Measurements from ENCODE around the gene IL16.
"Not testable (repeated sequence)": the region's sequence is repeated elsewhere in the genome, so short reads cannot be mapped to it uniquely, and the experiment has no call there.

Gene IL16

DNA sequence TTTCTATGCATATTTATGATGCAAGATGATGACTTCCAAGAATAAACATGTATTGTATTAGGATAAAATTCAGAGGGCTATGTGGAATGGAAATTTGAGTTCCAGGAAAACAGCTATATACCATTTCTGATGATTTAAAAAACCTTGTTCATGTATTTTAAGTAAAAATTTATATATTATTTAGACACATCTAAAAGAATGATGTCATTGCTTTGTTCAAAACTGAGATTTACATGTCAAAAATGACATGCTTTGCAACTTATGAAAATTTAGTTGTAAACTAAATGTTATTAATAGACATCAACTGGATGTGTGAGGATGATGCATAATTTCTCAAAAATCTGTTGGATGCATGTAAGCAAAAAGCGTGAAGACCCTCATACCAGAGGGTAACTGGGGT is 125.0 kb downstream of the IL16 start:
- TF ChIP-seq POLR2A (IDR thresholded peaks at IDR 0.05; ENCODE audit: low read depth, low read length): no peak
- TF ChIP-seq SPI1 (IDR thresholded peaks at IDR 0.05; ENCODE audit: low read depth, low read length): no peak
- TF ChIP-seq POLR2AphosphoS5 (IDR thresholded peaks at IDR 0.05; ENCODE audit: low read depth, low read length): no peak
- TF ChIP-seq POU2F2 (IDR thresholded peaks at IDR 0.05; ENCODE audit: low read depth, low read length): no peak
- no peak for TF ChIP-seq PAX5 (IDR thresholded peaks at IDR 0.05; ENCODE audit: insufficient read depth, low read length, severe bottlenecking)
- TF ChIP-seq TAF1 (IDR thresholded peaks at IDR 0.05; ENCODE audit: low read depth, low read length): no peak
- no peak for FAIRE-seq
- DNase-seq (ENCODE audit: insufficient read length, low spot score): no peak

DNA sequence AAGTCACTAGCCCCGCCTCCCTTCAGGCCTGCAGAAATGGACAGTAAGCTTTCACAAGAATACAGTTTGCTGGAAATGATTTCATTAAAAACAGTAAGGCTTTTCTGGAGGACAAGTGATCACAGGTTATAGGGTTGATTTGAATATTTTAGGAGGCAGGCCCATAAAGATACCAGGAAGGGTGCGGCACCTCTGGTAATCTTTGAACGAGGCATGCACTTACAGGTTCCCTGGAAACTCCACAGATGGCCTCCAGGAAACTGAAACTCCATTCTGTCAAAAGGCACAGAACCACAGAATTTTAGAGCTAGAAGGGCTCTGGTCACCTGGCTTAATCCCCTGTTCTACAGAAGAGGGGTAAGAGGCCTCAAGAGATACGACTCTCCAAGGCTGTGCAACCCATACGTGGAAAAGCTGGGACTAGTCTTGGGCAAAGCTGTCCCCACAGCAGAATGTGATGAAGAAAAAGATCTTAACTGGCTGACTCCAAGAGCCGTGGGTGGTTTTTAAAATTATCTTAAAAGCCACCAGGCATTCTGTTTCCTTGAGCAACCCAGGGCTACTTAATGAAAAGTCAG is 126.1 kb downstream of the IL16 start:
- TF ChIP-seq SPI1 (IDR thresholded peaks at IDR 0.05; ENCODE audit: low read depth, low read length) (no peak), POLR2A (IDR thresholded peaks at IDR 0.05; ENCODE audit: low read depth, low read length) (no peak), PAX5 (IDR thresholded peaks at IDR 0.05; ENCODE audit: insufficient read depth, low read length, severe bottlenecking) (no peak), TAF1 (IDR thresholded peaks at IDR 0.05; ENCODE audit: low read depth, low read length) (no peak), POLR2AphosphoS5 (IDR thresholded peaks at IDR 0.05; ENCODE audit: low read depth, low read length) (no peak), POU2F2 (IDR thresholded peaks at IDR 0.05; ENCODE audit: low read depth, low read length) (no peak)
- FAIRE-seq (no peak), DNase-seq (ENCODE audit: insufficient read length, low spot score) (no peak)

DNA sequence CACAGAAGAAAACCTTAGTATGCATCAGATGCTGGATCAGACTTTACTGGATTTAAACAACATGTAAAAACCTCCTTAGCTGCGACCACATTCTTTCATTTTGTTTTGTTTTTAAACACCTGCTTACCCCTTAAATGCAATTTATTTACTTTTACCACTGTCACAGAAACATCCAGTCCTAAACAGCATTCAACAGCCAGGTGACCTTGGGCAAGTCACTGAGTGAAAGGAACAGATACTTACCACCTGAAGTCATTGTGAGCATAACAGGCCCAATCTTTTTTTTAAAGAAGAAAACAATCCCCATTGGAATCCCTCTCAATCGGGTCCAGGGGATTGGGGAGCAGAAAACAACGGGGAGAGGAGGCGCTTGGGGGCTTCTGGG is 126.9 kb downstream of the IL16 start:
- TF ChIP-seq SPI1 (IDR thresholded peaks at IDR 0.05; ENCODE audit: low read depth, low read length): no peak
- no peak for TF ChIP-seq PAX5 (IDR thresholded peaks at IDR 0.05; ENCODE audit: insufficient read depth, low read length, severe bottlenecking)
- no peak for TF ChIP-seq POLR2AphosphoS5 (IDR thresholded peaks at IDR 0.05; ENCODE audit: low read depth, low read length)
- TF ChIP-seq POU2F2 (IDR thresholded peaks at IDR 0.05; ENCODE audit: low read depth, low read length): no peak
- TF ChIP-seq TAF1 (IDR thresholded peaks at IDR 0.05; ENCODE audit: low read depth, low read length): no peak
- no peak for TF ChIP-seq POLR2A (IDR thresholded peaks at IDR 0.05; ENCODE audit: low read depth, low read length)
- no peak for FAIRE-seq
- DNase-seq (ENCODE audit: insufficient read length, low spot score): no peak

DNA sequence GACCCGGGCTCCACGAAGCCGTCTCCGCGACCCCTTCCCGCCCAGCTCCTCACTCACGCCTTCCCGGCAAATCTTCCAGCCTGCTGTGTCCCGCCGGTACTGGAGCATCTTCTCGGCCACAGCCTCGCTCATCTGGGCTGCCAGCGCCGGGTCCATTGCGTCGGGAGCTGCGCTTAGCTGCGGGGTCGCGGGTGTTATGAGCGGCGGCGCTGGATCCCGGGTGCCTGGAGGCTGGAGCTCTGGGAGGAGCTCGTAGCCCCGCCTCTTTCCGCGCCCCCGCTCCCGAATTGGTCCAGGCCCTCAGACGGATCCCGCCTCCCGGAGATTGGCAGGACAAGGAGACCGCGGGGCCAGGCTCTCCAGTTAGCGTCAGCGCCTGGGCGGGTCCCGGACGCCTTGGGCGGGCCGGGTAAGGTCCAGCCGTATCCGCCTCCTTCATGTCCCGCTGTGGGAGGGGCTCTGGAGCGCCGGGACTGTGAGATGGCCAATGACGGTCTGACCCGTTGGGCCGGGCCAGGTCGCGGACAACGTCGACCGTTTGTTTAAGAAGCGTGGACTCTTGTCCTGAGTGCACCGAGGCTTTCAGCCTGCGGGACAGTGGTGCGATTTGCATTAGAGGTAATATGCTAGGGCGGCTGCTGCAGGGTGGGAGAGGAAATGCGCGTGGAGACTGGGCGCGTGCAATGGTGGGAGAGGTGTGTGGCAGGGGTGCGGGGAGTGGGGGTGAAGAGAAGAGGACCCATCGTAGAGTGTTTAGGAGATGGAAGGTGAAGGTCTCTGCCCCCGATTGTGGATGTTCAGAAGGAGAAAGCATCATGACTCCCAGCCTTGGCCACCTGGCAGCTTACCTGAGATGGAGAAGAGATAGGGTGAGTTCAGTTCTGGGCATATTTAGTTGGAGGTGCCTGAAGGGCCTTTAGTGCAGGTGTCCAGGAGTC is 127.5 kb downstream of the IL16 start, which contains the start of gene STARD5:
Gene STARD5, minus strand, starts transcription at position 198 of the 938 bp plus-strand sequence. Its CDS starts 42 bp downstream, at position 156.
- FAIRE-seq (peak; percentile 82), DNase-seq (ENCODE audit: insufficient read length, low spot score) (peak; percentile 96)
- TF ChIP-seq POLR2AphosphoS5 (IDR thresholded peaks at IDR 0.05; ENCODE audit: low read depth, low read length): peak; percentile 69; the same call in 1 of the 2 replicates
- no peak for TF ChIP-seq SPI1 (IDR thresholded peaks at IDR 0.05; ENCODE audit: low read depth, low read length)
- TF ChIP-seq TAF1 (IDR thresholded peaks at IDR 0.05; ENCODE audit: low read depth, low read length): peak; percentile 71
- no peak for TF ChIP-seq POU2F2 (IDR thresholded peaks at IDR 0.05; ENCODE audit: low read depth, low read length)
- TF ChIP-seq PAX5 (IDR thresholded peaks at IDR 0.05; ENCODE audit: insufficient read depth, low read length, severe bottlenecking): no peak
- peak; percentile 61; the same call in 1 of the 2 replicates for TF ChIP-seq POLR2A (IDR thresholded peaks at IDR 0.05; ENCODE audit: low read depth, low read length)

DNA sequence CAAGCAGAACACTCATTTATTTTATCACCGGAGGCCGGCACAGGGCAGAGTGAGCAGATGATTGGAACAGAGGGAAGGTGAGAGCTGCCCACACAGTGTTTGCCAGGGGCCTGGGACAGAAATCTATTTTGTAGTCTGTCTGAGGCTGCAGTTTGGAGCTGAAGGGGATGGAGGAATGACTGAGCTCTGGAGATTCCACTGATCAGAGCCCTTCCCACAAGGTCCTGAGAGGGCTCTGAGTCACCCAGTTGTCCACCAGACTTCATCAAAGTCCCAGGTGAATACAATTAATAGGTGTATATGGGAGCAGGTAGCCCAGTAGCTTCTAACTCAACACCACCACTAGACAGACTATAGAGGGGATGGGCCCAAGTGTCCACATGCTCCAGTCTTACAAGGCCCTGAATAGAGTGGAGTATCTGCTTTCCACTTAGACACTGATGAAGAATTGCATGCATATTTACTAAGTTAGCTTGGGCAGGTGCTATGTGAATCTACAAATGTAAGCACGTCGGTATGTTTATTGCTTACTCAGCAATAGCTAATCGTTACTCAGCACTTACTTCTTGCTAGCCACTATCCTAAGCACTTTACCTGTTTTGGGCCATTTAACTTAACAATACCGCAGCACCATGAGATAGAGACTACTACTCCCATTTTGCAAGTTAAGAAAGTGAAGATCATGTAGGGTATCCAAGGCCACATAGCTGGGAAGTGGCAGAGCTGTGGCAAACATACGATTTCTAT is 130.0 kb downstream of the IL16 start:
- no peak for DNase-seq (ENCODE audit: insufficient read length, low spot score)
- TF ChIP-seq TAF1 (IDR thresholded peaks at IDR 0.05; ENCODE audit: low read depth, low read length) (no peak), PAX5 (IDR thresholded peaks at IDR 0.05; ENCODE audit: insufficient read depth, low read length, severe bottlenecking) (no peak), SPI1 (IDR thresholded peaks at IDR 0.05; ENCODE audit: low read depth, low read length) (no peak), POLR2AphosphoS5 (IDR thresholded peaks at IDR 0.05; ENCODE audit: low read depth, low read length) (no peak), POLR2A (IDR thresholded peaks at IDR 0.05; ENCODE audit: low read depth, low read length) (no peak), POU2F2 (IDR thresholded peaks at IDR 0.05; ENCODE audit: low read depth, low read length) (no peak)
- no peak for FAIRE-seq

DNA sequence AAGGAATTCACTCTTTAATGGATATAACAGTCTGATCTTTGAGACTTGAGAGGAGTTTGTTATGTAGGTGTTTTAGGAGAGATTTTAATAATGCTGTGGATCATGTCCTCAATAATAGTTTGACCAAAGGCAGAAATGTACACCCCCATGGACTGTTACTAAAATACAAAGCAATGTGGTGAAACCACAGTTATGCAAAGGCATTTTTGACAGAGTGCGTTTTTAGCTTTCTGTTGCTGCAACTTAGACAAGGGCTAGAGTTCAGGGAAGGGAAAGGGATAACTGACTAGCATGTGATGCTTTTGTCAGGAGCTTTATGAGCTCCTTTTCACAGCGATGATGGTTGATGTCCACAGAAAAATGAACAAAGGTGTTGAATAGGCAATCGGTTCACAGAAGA is 130.8 kb downstream of the IL16 start:
- TF ChIP-seq TAF1 (IDR thresholded peaks at IDR 0.05; ENCODE audit: low read depth, low read length) (no peak), SPI1 (IDR thresholded peaks at IDR 0.05; ENCODE audit: low read depth, low read length) (no peak), POU2F2 (IDR thresholded peaks at IDR 0.05; ENCODE audit: low read depth, low read length) (no peak), PAX5 (IDR thresholded peaks at IDR 0.05; ENCODE audit: insufficient read depth, low read length, severe bottlenecking) (no peak), POLR2AphosphoS5 (IDR thresholded peaks at IDR 0.05; ENCODE audit: low read depth, low read length) (no peak), POLR2A (IDR thresholded peaks at IDR 0.05; ENCODE audit: low read depth, low read length) (no peak)
- FAIRE-seq (no peak), DNase-seq (ENCODE audit: insufficient read length, low spot score) (no peak)

DNA sequence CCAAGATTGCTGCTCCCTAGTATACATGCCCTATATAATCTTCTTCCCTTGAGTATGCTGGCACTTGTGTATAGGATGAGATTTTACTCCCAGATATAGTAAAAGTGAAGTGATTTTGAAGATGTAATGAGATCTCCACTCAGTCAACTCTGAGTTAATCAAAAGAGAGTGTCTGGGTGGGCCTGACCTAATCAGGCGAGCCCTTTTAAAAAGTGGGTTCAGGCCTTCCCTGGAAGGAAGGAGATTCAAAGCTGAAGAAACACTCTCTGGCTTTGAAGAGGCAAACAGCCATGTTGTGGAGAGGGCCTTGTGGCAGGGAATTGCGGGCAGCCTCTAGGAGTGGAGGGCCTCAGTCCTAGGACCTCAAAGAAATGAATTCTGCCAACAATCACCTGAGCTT is 132.8 kb downstream of the IL16 start:
- no peak for FAIRE-seq
- DNase-seq (ENCODE audit: insufficient read length, low spot score): no peak
- no peak for TF ChIP-seq TAF1 (IDR thresholded peaks at IDR 0.05; ENCODE audit: low read depth, low read length)
- no peak for TF ChIP-seq SPI1 (IDR thresholded peaks at IDR 0.05; ENCODE audit: low read depth, low read length)
- no peak for TF ChIP-seq POLR2A (IDR thresholded peaks at IDR 0.05; ENCODE audit: low read depth, low read length)
- TF ChIP-seq POLR2AphosphoS5 (IDR thresholded peaks at IDR 0.05; ENCODE audit: low read depth, low read length): no peak
- no peak for TF ChIP-seq POU2F2 (IDR thresholded peaks at IDR 0.05; ENCODE audit: low read depth, low read length)
- TF ChIP-seq PAX5 (IDR thresholded peaks at IDR 0.05; ENCODE audit: insufficient read depth, low read length, severe bottlenecking): no peak

DNA sequence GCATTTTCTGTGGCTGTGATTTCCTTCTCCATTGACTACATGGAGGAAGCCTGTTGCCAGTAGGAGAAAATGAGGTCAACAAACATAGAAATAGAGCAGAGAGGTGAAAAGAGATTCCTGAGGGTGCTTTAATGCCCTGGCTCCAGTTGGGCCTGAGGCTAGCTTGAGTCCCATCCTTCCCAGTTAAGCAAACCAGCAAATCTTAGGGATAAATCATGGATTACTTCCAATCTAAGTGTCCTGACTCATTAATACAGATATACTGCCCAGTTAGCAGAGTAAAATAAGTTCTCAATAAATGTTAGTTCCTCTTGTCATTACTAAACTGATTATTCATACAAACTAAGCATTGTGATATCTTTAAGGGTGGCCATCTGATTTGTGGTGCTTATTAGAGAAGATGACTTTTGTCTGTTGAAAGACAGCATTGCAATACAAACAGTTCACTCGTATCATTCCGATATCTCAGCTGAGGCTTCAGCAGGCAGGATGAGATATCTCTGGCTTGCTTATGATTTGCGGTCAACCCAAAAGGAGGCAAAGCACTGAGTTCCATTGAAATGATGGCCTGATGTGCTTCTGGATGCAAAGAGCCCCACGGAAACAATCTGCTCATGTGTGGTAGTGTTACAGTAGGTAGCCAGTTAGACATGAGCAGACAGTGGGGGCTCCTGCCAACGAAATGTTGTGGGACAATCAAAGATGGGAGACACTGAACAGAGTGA is 133.8 kb downstream of the IL16 start:
- no peak for FAIRE-seq

DNA sequence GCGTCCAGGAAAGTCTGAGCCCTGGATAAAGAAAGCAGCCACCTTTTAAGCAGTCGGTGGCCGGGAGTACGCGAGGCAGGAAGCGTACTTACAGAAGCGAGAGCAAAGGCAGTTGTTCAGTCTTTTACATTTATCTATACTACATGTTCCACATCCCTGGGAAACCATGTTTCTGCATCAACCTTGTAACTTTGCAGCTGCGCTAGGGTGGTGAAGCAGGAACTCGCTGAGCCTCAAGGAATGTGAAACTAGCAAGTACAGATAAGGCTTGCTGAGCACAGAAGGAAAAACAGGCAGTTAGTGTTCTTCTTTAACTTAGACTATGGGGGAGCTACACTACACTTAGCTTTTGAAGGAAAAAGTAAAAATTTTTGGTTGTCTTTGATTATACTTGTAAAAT is 134.5 kb downstream of the IL16 start:
- not testable (repeated sequence) for FAIRE-seq; DNase-seq (ENCODE audit: insufficient read length, low spot score)

More for the DNA sequence above, 133.8 kb downstream of the IL16 start:
- TF ChIP-seq POU2F2 (IDR thresholded peaks at IDR 0.05; ENCODE audit: low read depth, low read length): no peak
- TF ChIP-seq TAF1 (IDR thresholded peaks at IDR 0.05; ENCODE audit: low read depth, low read length): no peak
- TF ChIP-seq POLR2A (IDR thresholded peaks at IDR 0.05; ENCODE audit: low read depth, low read length): no peak
- no peak for TF ChIP-seq PAX5 (IDR thresholded peaks at IDR 0.05; ENCODE audit: insufficient read depth, low read length, severe bottlenecking)
- no peak for TF ChIP-seq POLR2AphosphoS5 (IDR thresholded peaks at IDR 0.05; ENCODE audit: low read depth, low read length)
- TF ChIP-seq SPI1 (IDR thresholded peaks at IDR 0.05; ENCODE audit: low read depth, low read length): no peak
- no peak for DNase-seq (ENCODE audit: insufficient read length, low spot score)
